Mesenchymal stem cell (in vitro differentiated cells and primary cell): Measurements from ENCODE around the gene CELF4.
A peak's percentile ranks its signal among the peaks of the same experiment; 100 is the strongest.

ENCODE experiments used
- DNase-seq: peaks from one replicate; pipeline ENCODE4 v3.0.0-alpha.2; 2013
- H2AFZ ChIP-seq: one replicate; pipeline ENCODE4 v1.6.1; 2013; ENCODE audit warnings: low read depth, mild to moderate bottlenecking, control low read depth, inconsistent platforms, low read length, moderate library complexity
- H2AK5ac ChIP-seq: 2 replicates; pipeline ENCODE4 v1.6.1; 2013; ENCODE audit warnings: low read length, moderate library complexity, mild to moderate bottlenecking, inconsistent platforms; ENCODE audit not compliant: severe bottlenecking
- H2BK120ac ChIP-seq: one replicate; pipeline ENCODE4 v1.6.1; 2013; ENCODE audit warnings: low read depth, mild to moderate bottlenecking, inconsistent platforms, low read length, moderate library complexity
- H2BK12ac ChIP-seq, 2 experiments: one replicate each; pipeline ENCODE4 v1.6.1; 2013; ENCODE audit warnings: inconsistent platforms in 2 of 2, low read length in 2 of 2, mild to moderate bottlenecking in 2 of 2, moderate library complexity in 2 of 2, control low read depth in 1 of 2
- H2BK15ac ChIP-seq: one replicate; pipeline ENCODE4 v1.6.1; 2013; ENCODE audit warnings: mild to moderate bottlenecking, low read depth, inconsistent platforms; ENCODE audit not compliant: poor library complexity, severe bottlenecking
- H2BK5ac ChIP-seq: 2 replicates; pipeline ENCODE4 v1.6.1; 2013; ENCODE audit warnings: low read depth, mild to moderate bottlenecking, low read length, control low read depth, inconsistent platforms; ENCODE audit not compliant: poor library complexity, severe bottlenecking
- H3K14ac ChIP-seq, 2 experiments: one replicate each; pipeline ENCODE4 v1.6.1; 2013; ENCODE audit warnings: inconsistent platforms in 2 of 2, low read length in 2 of 2, control low read depth in 1 of 2, mild to moderate bottlenecking in 1 of 2, moderate library complexity in 1 of 2
- H3K18ac ChIP-seq, 2 experiments: one replicate each; pipeline ENCODE4 v1.6.1; 2013; ENCODE audit warnings: inconsistent platforms in 2 of 2, low read length in 2 of 2, control low read depth in 1 of 2, low read depth in 1 of 2, mild to moderate bottlenecking in 1 of 2
- H3K23ac ChIP-seq, 2 experiments: one replicate each; pipeline ENCODE4 v1.6.1; 2013; ENCODE audit warnings: inconsistent platforms in 2 of 2, low read length in 2 of 2, mild to moderate bottlenecking in 2 of 2, moderate library complexity in 2 of 2, control low read depth in 1 of 2
- H3K27ac ChIP-seq: 2 replicates; pipeline ENCODE4 v1.5.1; 2013; ENCODE audit warnings: mild to moderate bottlenecking, moderate library complexity, low read length, control low read depth, inconsistent platforms; ENCODE audit not compliant: poor library complexity, severe bottlenecking
- H3K27me3 ChIP-seq, 2 experiments: 2 replicates each; pipeline versions ENCODE4 v1.6.1 to v1.7.0; 2013; ENCODE audit warnings: low read length in 2 of 2, mild to moderate bottlenecking in 2 of 2, moderate library complexity in 2 of 2, control low read depth in 1 of 2, inconsistent platforms in 1 of 2; ENCODE audit not compliant: control insufficient read depth in 1 of 2, insufficient read depth in 1 of 2
- H3K36me3 ChIP-seq, 2 experiments: 2 replicates each; pipeline versions ENCODE4 v1.6.1 to v1.7.0; 2013; ENCODE audit warnings: low read length in 2 of 2, control low read depth in 1 of 2, inconsistent platforms in 1 of 2, low read depth in 1 of 2, mild to moderate bottlenecking in 1 of 2; ENCODE audit not compliant: insufficient read depth in 2 of 2, control insufficient read depth in 1 of 2
- H3K4ac ChIP-seq, 2 experiments: one replicate each; pipeline ENCODE4 v1.6.1; 2013; ENCODE audit warnings: inconsistent platforms in 2 of 2, low read length in 2 of 2, mild to moderate bottlenecking in 2 of 2, moderate library complexity in 2 of 2, control low read depth in 1 of 2, low read depth in 1 of 2
- H3K4me1 ChIP-seq: 2 replicates; pipeline ENCODE4 v1.6.1; 2013; ENCODE audit warnings: low read depth, low read length, control low read depth; ENCODE audit not compliant: control insufficient read depth, insufficient read depth
- H3K4me2 ChIP-seq: 2 replicates; pipeline ENCODE4 v1.6.1; 2013; ENCODE audit warnings: low read length, mild to moderate bottlenecking, inconsistent platforms; ENCODE audit not compliant: poor library complexity, severe bottlenecking
- H3K4me3 ChIP-seq, 2 experiments: 2 replicates each; pipeline versions ENCODE4 v1.5.1 to v1.7.0; 2013; ENCODE audit warnings: low read length in 2 of 2, mild to moderate bottlenecking in 2 of 2, control low read depth in 1 of 2, low read depth in 1 of 2; ENCODE audit not compliant: insufficient read depth in 1 of 2
- H3K79me1 ChIP-seq: replicated peaks from 2 replicates; pipeline ENCODE4 v1.6.1; 2013; ENCODE audit warnings: mild to moderate bottlenecking, control low read depth, low read length, inconsistent platforms; ENCODE audit not compliant: poor library complexity, severe bottlenecking
- H3K9ac ChIP-seq: 2 replicates; pipeline ENCODE4 v1.7.0; 2013; ENCODE audit warnings: mild to moderate bottlenecking, low read length, moderate library complexity
- H3K9me3 ChIP-seq: 2 replicates; pipeline ENCODE4 v1.7.0; 2013; ENCODE audit warnings: mild to moderate bottlenecking, low read length; ENCODE audit not compliant: control insufficient read depth
- H4K8ac ChIP-seq: one replicate; pipeline ENCODE4 v1.6.1; 2013; ENCODE audit warnings: inconsistent platforms, mild to moderate bottlenecking, low read length, moderate library complexity
- H4K91ac ChIP-seq: one replicate; pipeline ENCODE4 v1.6.1; 2013; ENCODE audit warnings: mild to moderate bottlenecking, low read length, inconsistent platforms
- WGBS: methylation state at CpG from one replicate; pipeline ENCODE4 v1.1.7; 2013; ENCODE audit warnings: mixed read lengths; 5-methylcytosine and 5-hydroxymethylcytosine counted together

CELF4 gene

DNA sequence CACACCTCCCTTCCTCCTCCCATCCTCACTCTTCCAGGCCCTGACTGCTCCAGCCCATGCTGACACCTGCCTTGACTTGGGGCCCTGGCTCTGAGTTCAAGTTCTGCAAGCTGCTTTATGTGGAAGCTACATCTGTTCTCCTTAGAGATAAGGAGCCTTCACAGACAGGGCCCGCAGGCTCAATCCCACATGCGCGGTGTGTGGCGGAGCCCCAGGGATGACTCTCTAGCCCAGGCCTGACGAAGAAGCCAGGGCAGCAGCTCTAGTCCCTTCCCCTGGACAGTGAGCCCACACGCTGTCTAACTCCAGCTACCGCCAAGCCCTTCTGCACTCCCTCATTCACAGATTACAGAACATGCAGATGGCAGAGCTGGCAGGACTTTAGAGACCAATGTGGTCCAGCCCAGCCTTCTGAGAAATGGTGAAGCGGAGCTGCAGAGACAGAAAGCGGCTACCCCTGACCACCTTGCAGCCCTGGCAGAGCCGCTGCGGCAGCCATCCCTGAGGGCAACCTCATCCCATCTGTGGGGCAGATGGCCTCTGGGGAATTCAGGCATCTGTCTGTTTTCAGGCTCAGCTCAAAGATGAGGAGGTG is 304.3 kb downstream of the CELF4 start:
- no peak overlapping the region for H2AFZ ChIP-seq
- H3K27ac ChIP-seq, result no peak overlapping the region
- no peak overlapping the region for H3K4me2 ChIP-seq
- H3K79me1 ChIP-seq, result no peaks in the 10 kb centered on the region
- no peak overlapping the region for H2BK5ac ChIP-seq
- peaks cover 44 to 75% of the 10 kb centered on the region in 2 experiments for H3K27me3 ChIP-seq
- no peak overlapping the region for H3K4ac ChIP-seq
- DNase-seq, result no peak
- peaks cover 4% of the 10 kb centered on the region for H3K4me1 ChIP-seq
- no peak overlapping the region for H2BK120ac ChIP-seq
- no peak overlapping the region for H3K4me3 ChIP-seq
- H3K14ac ChIP-seq, result no peak overlapping the region
- H3K18ac ChIP-seq, result no peak overlapping the region
- H4K8ac ChIP-seq, result no peak overlapping the region
- no peaks in the 10 kb centered on the region for H3K36me3 ChIP-seq
- H4K91ac ChIP-seq, result no peak overlapping the region
- no peak overlapping the region for H2AK5ac ChIP-seq
- H2BK12ac ChIP-seq, result no peak overlapping the region
- WGBS, result 94% methylated on average over 11 of the region's 11 CpGs
- H3K9me3 ChIP-seq, result no peaks in the 10 kb centered on the region
- H3K23ac ChIP-seq, result no peak overlapping the region
- H2BK15ac ChIP-seq, result no peak overlapping the region
- no peak overlapping the region for H3K9ac ChIP-seq

DNA sequence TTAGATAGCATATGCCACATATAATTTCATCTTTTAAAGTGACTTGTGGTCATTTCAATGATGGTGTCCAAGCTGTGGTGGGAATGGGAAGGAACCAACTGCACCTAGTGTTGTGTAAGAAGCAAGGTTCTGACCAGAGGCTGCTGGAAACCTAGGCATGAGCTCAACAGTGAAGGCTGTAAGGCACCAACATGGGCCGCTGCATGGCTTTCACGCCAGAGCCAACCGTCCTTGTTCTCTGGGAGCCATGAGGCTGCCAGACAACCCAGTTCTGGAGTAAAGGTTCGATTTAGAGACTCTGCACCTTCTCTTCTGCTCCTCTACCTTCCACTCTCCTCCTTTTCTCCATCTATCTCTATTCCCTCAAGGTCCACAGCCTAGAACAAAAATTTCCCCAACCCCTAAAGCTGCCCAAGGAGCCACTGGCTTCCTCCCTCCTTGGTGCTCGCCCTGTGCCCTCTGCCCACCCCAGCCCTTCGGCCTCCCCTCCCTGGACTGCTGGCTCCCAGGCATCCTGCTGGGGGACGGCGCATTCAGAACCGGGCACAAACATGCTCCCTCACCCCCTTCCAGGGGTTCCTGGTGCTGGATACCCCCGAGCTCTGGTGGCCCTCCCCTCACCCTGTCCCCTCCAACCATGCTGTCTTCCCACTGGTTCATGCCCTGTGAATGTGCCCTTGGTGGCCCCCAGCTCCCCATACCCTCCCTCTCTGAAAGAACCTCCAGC is 305.1 kb downstream of the CELF4 start:
- DNase-seq, result no peak
- no peak overlapping the region for H4K91ac ChIP-seq
- H2AFZ ChIP-seq, result no peak overlapping the region
- no peak overlapping the region for H3K4me2 ChIP-seq
- H3K4me3 ChIP-seq, result no peak overlapping the region
- peaks cover 52 to 79% of the 10 kb centered on the region in 2 experiments for H3K27me3 ChIP-seq
- H2BK12ac ChIP-seq, result no peak overlapping the region
- no peak overlapping the region for H3K23ac ChIP-seq
- H3K36me3 ChIP-seq, result no peaks in the 10 kb centered on the region
- H3K79me1 ChIP-seq, result no peaks in the 10 kb centered on the region
- H3K18ac ChIP-seq, result no peak overlapping the region
- H3K27ac ChIP-seq, result no peak overlapping the region
- H2BK5ac ChIP-seq, result no peak overlapping the region
- H2BK15ac ChIP-seq, result no peak overlapping the region
- peaks cover 4% of the 10 kb centered on the region for H3K4me1 ChIP-seq
- no peak overlapping the region for H3K9ac ChIP-seq
- H3K14ac ChIP-seq, result no peak overlapping the region
- 71% methylated on average over 10 of the region's 10 CpGs for WGBS
- no peak overlapping the region for H2BK120ac ChIP-seq
- H2AK5ac ChIP-seq, result no peak overlapping the region
- no peak overlapping the region for H3K4ac ChIP-seq
- no peaks in the 10 kb centered on the region for H3K9me3 ChIP-seq
- no peak overlapping the region for H4K8ac ChIP-seq

- Histone ChIP-seq H2BK15ac (no peak overlapping the region), H3K79me1 (no peaks in the 10 kb centered on the region), H2AK5ac (no peak overlapping the region), H3K9ac (no peak overlapping the region), H3K36me3 (no peaks in the 10 kb centered on the region), H3K23ac (no peak overlapping the region), H4K8ac (no peak overlapping the region), H3K4me3 (no peak overlapping the region), H3K14ac (no peak overlapping the region), H3K4me2 (no peak overlapping the region), H2BK12ac (no peak overlapping the region), H4K91ac (peak overlapping the region; percentile 45), H3K18ac (no peak overlapping the region), H3K27ac (no peak overlapping the region), H3K4ac (no peak overlapping the region), H3K4me1 (peaks cover 2% of the 10 kb centered on the region), H3K9me3 (no peaks in the 10 kb centered on the region), H2AFZ (no peak overlapping the region), H3K27me3 (peaks cover 60 to 87% of the 10 kb centered on the region in 2 experiments), H2BK120ac (no peak overlapping the region), H2BK5ac (no peak overlapping the region)
- no peak for DNase-seq
- 74% methylated on average over 5 of the region's 5 CpGs for WGBS
Measured at GRCh38 chr18:37259711-37260110, 305.9 kb downstream of the CELF4 start.

GRCh38 chr18:37258819-37259218 is 306.8 kb downstream of the CELF4 start:
- no peak overlapping the region for H3K23ac ChIP-seq
- no peak overlapping the region for H3K4me3 ChIP-seq
- no peaks in the 10 kb centered on the region for H3K36me3 ChIP-seq
- H2BK12ac ChIP-seq, result no peak overlapping the region
- H2BK120ac ChIP-seq, result no peak overlapping the region
- no peak overlapping the region for H3K14ac ChIP-seq
- no peak for DNase-seq
- H3K4ac ChIP-seq, result no peak overlapping the region
- H3K79me1 ChIP-seq, result no peaks in the 10 kb centered on the region
- H2AFZ ChIP-seq, result no peak overlapping the region
- H2BK5ac ChIP-seq, result no peak overlapping the region
- no peaks in the 10 kb centered on the region for H3K9me3 ChIP-seq
- H3K9ac ChIP-seq, result no peak overlapping the region
- H2AK5ac ChIP-seq, result no peak overlapping the region
- H3K4me1 ChIP-seq, result peaks cover 8% of the 10 kb centered on the region
- WGBS, result 73% methylated on average over 10 of the region's 11 CpGs
- no peak overlapping the region for H3K27ac ChIP-seq
- no peak overlapping the region for H4K91ac ChIP-seq
- H4K8ac ChIP-seq, result no peak overlapping the region
- no peak overlapping the region for H3K18ac ChIP-seq
- no peak overlapping the region for H2BK15ac ChIP-seq
- peaks cover 64 to 86% of the 10 kb centered on the region in 2 experiments for H3K27me3 ChIP-seq
- H3K4me2 ChIP-seq, result no peak overlapping the region
